ENCODE results near the gene IL17RB.

The IL17RB gene

GRCh38 chr3:53818221-53819162, 27.9 kb upstream of the IL17RB start:
- FAIRE-seq = no peak
- TF ChIP-seq CTCF (IDR thresholded peaks at IDR 0.05; ENCODE audit: insufficient read depth, missing control alignments) = no peak
- no peak for DNase-seq (ENCODE audit: insufficient read length, low spot score)

- no peak for FAIRE-seq
- TF ChIP-seq CTCF (IDR thresholded peaks at IDR 0.05; ENCODE audit: insufficient read depth, missing control alignments) = no peak
- no peak for DNase-seq (ENCODE audit: insufficient read length, low spot score)
Observed at GRCh38 chr3:53819163-53819868, 27.1 kb upstream of the IL17RB start.

GRCh38 chr3:53820084-53820483, 26.3 kb upstream of the IL17RB start:
- FAIRE-seq (no peak), DNase-seq (ENCODE audit: insufficient read length, low spot score) (no peak)
- TF ChIP-seq CTCF (IDR thresholded peaks at IDR 0.05; ENCODE audit: insufficient read depth, missing control alignments) = no peak

- DNase-seq (ENCODE audit: insufficient read length, low spot score) = no peak
- FAIRE-seq = no peak
- no peak for TF ChIP-seq CTCF (IDR thresholded peaks at IDR 0.05; ENCODE audit: insufficient read depth, missing control alignments)
Observed at GRCh38 chr3:53820756-53821580, 25.4 kb upstream of the IL17RB start.

GRCh38 chr3:53821631-53822121, 24.7 kb upstream of the IL17RB start:
- no peak for DNase-seq (ENCODE audit: insufficient read length, low spot score)
- no peak for FAIRE-seq
- no peak for TF ChIP-seq CTCF (IDR thresholded peaks at IDR 0.05; ENCODE audit: insufficient read depth, missing control alignments)

- TF ChIP-seq CTCF (IDR thresholded peaks at IDR 0.05; ENCODE audit: insufficient read depth, missing control alignments) = no peak
- DNase-seq (ENCODE audit: insufficient read length, low spot score) (no peak), FAIRE-seq (no peak)
Observed at GRCh38 chr3:53822331-53822741, 24.0 kb upstream of the IL17RB start.

Measured in D721Med (cell line).